ENCODE results near the gene ZDHHC22.

ZDHHC22 gene

GRCh38 chr14:77151245-77151644 is 9.7 kb upstream of the ZDHHC22 start:
- H3K9me2 ChIP-seq (replicated peaks; ENCODE audit: control insufficient read depth, low read length): no peaks in the 10 kb centered on the region
- H3K4me2 ChIP-seq (ENCODE audit: low read length): no peak overlapping the region
- H3K9me3 ChIP-seq (ENCODE audit: control insufficient read depth, insufficient read depth, low read length): no peaks in the 10 kb centered on the region
- 0 out of 2 replicates have a peak, but pooled peaks cover 3% of the 10 kb centered on the region for H3K4me1 ChIP-seq (ENCODE audit: control insufficient read depth, low read length)
- no peaks in the 10 kb centered on the region for H3K36me3 ChIP-seq (ENCODE audit: control insufficient read depth, low read length)
- H3K79me2 ChIP-seq (ENCODE audit: control insufficient read depth, low read length): no peaks in the 10 kb centered on the region
- no peak overlapping the region for H3K4me3 ChIP-seq (ENCODE audit: low read length)
- H3F3A ChIP-seq (ENCODE audit: control insufficient read depth, insufficient read depth): no peaks in the 10 kb centered on the region
- TF ChIP-seq EZH2phosphoT487 (IDR thresholded peaks at IDR 0.05; ENCODE audit: borderline replicate concordance, low read length) (no peak), CTCF (IDR thresholded peaks at IDR 0.05; ENCODE audit: low read depth, low read length, poor library complexity, severe bottlenecking) (peak; percentile 80)
- H3K27me3 ChIP-seq (ENCODE audit: control insufficient read depth, low read length): peaks cover 29% of the 10 kb centered on the region
- no peaks in the 10 kb centered on the region for H4K20me1 ChIP-seq (ENCODE audit: control insufficient read depth, insufficient read depth, low read depth, low read length)
- no peak overlapping the region for H3K27ac ChIP-seq (ENCODE audit: low read depth, low read length)

GRCh38 chr14:77148510-77149231 is 7.1 kb upstream of the ZDHHC22 start:
- Histone ChIP-seq H3K4me2 (ENCODE audit: low read length) (no peak overlapping the region), H4K20me1 (ENCODE audit: control insufficient read depth, insufficient read depth, low read depth, low read length) (no peaks in the 10 kb centered on the region), H3K27ac (ENCODE audit: low read depth, low read length) (no peak overlapping the region), H3K27me3 (ENCODE audit: control insufficient read depth, low read length) (peaks cover 42% of the 10 kb centered on the region), H3K4me1 (ENCODE audit: control insufficient read depth, low read length) (0 out of 2 replicates have a peak, but pooled peaks cover 3% of the 10 kb centered on the region), H3K4me3 (ENCODE audit: low read length) (no peak overlapping the region), H3F3A (ENCODE audit: control insufficient read depth, insufficient read depth) (no peaks in the 10 kb centered on the region), H3K9me2 (replicated peaks; ENCODE audit: control insufficient read depth, low read length) (no peaks in the 10 kb centered on the region), H3K9me3 (ENCODE audit: control insufficient read depth, insufficient read depth, low read length) (no peaks in the 10 kb centered on the region), H3K79me2 (ENCODE audit: control insufficient read depth, low read length) (no peaks in the 10 kb centered on the region), H3K36me3 (ENCODE audit: control insufficient read depth, low read length) (no peaks in the 10 kb centered on the region)
- no peak for TF ChIP-seq EZH2phosphoT487 (IDR thresholded peaks at IDR 0.05; ENCODE audit: borderline replicate concordance, low read length)
- no peak for TF ChIP-seq CTCF (IDR thresholded peaks at IDR 0.05; ENCODE audit: low read depth, low read length, poor library complexity, severe bottlenecking)

- no peaks in the 10 kb centered on the region for H4K20me1 ChIP-seq (ENCODE audit: control insufficient read depth, insufficient read depth, low read depth, low read length)
- H3K27ac ChIP-seq (ENCODE audit: low read depth, low read length): no peak overlapping the region
- no peaks in the 10 kb centered on the region for H3K79me2 ChIP-seq (ENCODE audit: control insufficient read depth, low read length)
- no peak overlapping the region for H3K4me2 ChIP-seq (ENCODE audit: low read length)
- H3K36me3 ChIP-seq (ENCODE audit: control insufficient read depth, low read length): no peaks in the 10 kb centered on the region
- H3K4me1 ChIP-seq (ENCODE audit: control insufficient read depth, low read length): no peaks in the 10 kb centered on the region
- H3K27me3 ChIP-seq (ENCODE audit: control insufficient read depth, low read length): peaks cover 67% of the 10 kb centered on the region
- TF ChIP-seq CTCF (IDR thresholded peaks at IDR 0.05; ENCODE audit: low read depth, low read length, poor library complexity, severe bottlenecking) (no peak), EZH2phosphoT487 (IDR thresholded peaks at IDR 0.05; ENCODE audit: borderline replicate concordance, low read length) (no peak)
- no peaks in the 10 kb centered on the region for H3K9me3 ChIP-seq (ENCODE audit: control insufficient read depth, insufficient read depth, low read length)
- H3K9me2 ChIP-seq (replicated peaks; ENCODE audit: control insufficient read depth, low read length): no peaks in the 10 kb centered on the region
- H3F3A ChIP-seq (ENCODE audit: control insufficient read depth, insufficient read depth): no peaks in the 10 kb centered on the region
- H3K4me3 ChIP-seq (ENCODE audit: low read length): no peak overlapping the region
Observed at GRCh38 chr14:77145975-77146740, 4.6 kb upstream of the ZDHHC22 start.

All from DOHH2 (cell line).